ENCODE results near the gene LMX1B.

LMX1B gene

DNA sequence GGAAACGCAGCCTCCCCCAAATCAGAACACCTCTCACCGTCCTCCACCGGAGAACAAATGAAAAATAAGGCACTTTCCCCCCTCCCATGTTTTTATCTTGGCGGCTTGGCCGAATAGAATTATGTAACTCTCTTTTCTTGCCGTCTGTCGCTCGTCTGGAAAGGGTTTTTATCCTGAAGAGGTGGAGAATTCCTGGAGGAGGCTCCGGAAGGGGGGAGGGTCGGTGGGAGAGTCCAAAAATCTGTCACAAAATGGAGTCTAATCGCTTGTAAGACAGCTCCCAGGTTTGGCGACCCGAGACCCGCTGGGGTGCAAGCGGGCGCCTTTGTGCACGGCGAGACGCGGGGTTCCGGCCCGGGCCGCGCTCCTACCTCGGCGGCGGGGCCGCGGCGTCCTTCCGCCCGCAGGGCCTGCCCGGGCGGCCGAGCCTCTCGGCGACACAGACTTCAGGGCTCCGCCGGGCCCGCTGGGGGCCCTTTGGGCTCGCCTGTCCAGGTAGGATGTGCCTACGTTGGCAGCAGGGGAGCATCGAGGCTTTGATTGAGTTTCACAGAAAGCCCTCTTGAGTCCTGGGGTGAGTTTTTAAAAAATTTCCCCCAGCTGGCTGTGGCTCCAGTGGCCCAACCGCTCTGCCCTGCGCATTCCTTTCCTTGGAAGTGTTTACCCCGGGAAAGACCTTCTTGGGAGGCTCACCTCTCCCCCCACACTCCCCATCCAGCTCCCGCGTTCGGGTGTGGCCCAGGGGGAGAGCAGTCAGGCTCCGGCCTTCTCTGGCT is 5.0 kb downstream of the LMX1B start:
- no peaks in the 10 kb centered on the region for H3K36me3 ChIP-seq (ENCODE audit: control insufficient read depth in 2 of 2, insufficient read depth in 2 of 2, low read length in 2 of 2)
- no peak overlapping the region for H3K9ac ChIP-seq (ENCODE audit: low read length in 2 of 2)
- no peaks in the 10 kb centered on the region for H3K9me3 ChIP-seq (ENCODE audit: control insufficient read depth in 2 of 2, low read length in 2 of 2)
- H3K27ac ChIP-seq (ENCODE audit: low read length), result no peak overlapping the region
- peaks cover 78 to 92% of the 10 kb centered on the region in 2 donors for H3K27me3 ChIP-seq (ENCODE audit: control insufficient read depth in 1 of 2, insufficient read depth in 2 of 2, low read length in 2 of 2)
- peaks cover 9% of the 10 kb centered on the region for H3K4me1 ChIP-seq (ENCODE audit: control insufficient read depth, insufficient read depth, low read length)
- H3K4me3 ChIP-seq (ENCODE audit: low read length in 2 of 2), result no peak overlapping the region

DNA sequence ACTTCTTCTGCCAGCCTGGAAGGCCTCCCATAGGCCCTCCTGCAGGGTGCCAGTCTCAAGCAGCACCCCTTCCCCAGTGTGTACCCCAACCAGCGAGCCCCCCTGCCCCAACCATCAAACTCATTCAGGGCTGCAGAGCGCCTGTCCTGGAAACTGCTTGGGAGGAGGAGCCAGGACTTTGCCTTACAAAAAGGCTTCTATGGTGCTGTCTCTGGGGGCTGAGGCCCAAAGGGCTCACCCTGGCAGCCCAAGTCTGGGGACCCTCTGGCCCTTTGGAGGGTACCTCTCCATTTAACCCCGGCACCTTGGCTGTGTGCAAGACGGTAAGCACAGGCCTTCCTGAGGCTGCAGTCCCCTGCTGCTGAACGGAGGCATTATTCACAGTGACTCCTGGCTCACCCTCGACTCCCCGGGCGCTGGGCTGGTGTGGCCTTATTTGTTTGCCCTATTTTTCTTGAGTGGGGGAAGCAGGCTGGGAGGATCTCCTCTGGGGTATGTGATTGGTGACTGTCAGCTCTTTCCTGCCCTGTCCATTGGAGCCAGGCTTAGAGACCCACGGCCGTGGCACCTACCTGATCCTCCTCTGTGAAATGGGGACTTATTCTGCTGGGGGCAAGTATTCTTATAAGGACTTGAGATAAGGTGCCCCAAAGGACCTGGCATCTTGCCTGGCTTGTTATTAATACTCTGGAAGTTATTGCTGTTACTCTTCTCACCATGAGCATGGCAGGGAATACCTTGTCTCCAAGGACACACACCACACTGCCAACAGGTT is 5.8 kb downstream of the LMX1B start:
- Histone ChIP-seq H3K4me3 (ENCODE audit: low read length in 2 of 2) (no peak overlapping the region), H3K27me3 (ENCODE audit: control insufficient read depth in 1 of 2, insufficient read depth in 2 of 2, low read length in 2 of 2) (peaks cover 83 to 97% of the 10 kb centered on the region in 2 donors), H3K4me1 (ENCODE audit: control insufficient read depth, insufficient read depth, low read length) (peaks cover 8% of the 10 kb centered on the region), H3K9ac (ENCODE audit: low read length in 2 of 2) (no peak overlapping the region), H3K36me3 (ENCODE audit: control insufficient read depth in 2 of 2, insufficient read depth in 2 of 2, low read length in 2 of 2) (no peaks in the 10 kb centered on the region), H3K9me3 (ENCODE audit: control insufficient read depth in 2 of 2, low read length in 2 of 2) (no peaks in the 10 kb centered on the region), H3K27ac (ENCODE audit: low read length) (no peak overlapping the region)

DNA sequence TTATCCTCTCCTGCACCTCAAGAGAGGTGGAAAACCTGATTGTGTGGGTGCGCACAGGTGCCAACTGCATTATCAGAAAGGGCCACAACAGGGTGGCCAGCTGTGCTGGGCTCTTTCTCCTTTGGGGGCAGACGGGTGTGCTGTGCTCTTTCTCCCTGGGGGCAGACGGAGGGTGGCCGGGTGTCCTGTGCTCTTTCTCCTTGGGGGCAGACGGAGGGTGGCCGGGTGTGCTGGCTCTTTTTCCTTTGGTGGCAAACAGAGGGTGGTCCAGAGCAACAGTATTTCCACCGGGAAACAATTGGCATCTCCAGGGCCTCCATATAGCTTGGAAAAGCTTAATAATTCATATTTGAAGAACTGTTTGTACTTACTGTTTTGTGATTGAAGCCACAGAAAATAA is 6.8 kb downstream of the LMX1B start:
- no peaks in the 10 kb centered on the region for H3K36me3 ChIP-seq (ENCODE audit: control insufficient read depth in 2 of 2, insufficient read depth in 2 of 2, low read length in 2 of 2)
- H3K27me3 ChIP-seq (ENCODE audit: control insufficient read depth in 1 of 2, insufficient read depth in 2 of 2, low read length in 2 of 2), result peaks cover 86 to 97% of the 10 kb centered on the region in 2 donors
- H3K27ac ChIP-seq (ENCODE audit: low read length), result no peak overlapping the region
- H3K9ac ChIP-seq (ENCODE audit: low read length in 2 of 2), result no peak overlapping the region
- H3K4me3 ChIP-seq (ENCODE audit: low read length in 2 of 2), result no peak overlapping the region
- peaks cover 10% of the 10 kb centered on the region for H3K4me1 ChIP-seq (ENCODE audit: control insufficient read depth, insufficient read depth, low read length)
- no peaks in the 10 kb centered on the region for H3K9me3 ChIP-seq (ENCODE audit: control insufficient read depth in 2 of 2, low read length in 2 of 2)

DNA sequence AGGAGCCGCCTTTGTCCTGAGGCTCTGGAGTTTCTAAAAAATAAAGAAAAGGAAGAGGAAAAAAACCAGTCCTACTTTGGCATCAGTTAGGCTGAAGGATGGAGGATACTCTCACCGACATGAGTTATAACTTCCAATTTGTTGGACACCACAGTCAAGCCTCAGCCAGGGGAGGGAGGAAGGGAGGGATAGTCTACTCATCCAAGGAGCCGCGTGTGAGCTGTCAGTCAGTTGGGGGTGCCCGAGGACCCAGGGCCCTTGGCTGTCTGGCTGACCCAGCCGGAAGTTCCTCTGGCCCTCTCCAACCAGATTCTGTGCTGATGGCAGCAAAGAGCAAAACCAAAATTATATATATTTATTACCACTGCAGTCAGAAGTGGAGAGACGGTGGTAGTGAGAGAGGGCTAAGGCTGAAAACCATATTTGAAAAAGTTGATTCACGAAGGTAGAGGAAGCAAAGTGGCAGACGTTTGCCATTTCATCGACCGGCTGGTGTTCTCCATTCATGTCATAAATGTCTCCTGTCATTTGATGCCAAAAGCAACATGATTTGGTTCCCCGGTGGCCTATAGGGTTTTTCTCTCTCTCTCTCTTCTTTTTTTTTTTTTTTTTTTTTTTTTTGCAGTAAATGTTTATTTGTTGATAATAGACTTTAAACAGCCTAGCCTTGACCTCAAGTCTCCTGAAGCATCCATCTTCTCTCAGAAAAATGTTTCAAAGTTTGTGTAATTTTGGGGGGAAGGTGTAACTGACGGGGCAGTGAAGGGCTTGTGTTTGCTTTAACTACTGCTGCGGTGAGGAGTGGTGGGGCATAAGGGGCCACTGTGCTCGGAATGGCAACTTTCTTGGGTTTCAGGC is 7.6 kb downstream of the LMX1B start:
- peaks cover 17% of the 10 kb centered on the region for H3K4me1 ChIP-seq (ENCODE audit: control insufficient read depth, insufficient read depth, low read length)
- H3K9ac ChIP-seq (ENCODE audit: low read length in 2 of 2), result no peak overlapping the region
- H3K27ac ChIP-seq (ENCODE audit: low read length), result no peak overlapping the region
- H3K27me3 ChIP-seq (ENCODE audit: control insufficient read depth in 1 of 2, insufficient read depth in 2 of 2, low read length in 2 of 2), result peaks cover 88 to 97% of the 10 kb centered on the region in 2 donors
- no peaks in the 10 kb centered on the region for H3K36me3 ChIP-seq (ENCODE audit: control insufficient read depth in 2 of 2, insufficient read depth in 2 of 2, low read length in 2 of 2)
- no peak overlapping the region for H3K4me3 ChIP-seq (ENCODE audit: low read length in 2 of 2)
- H3K9me3 ChIP-seq (ENCODE audit: control insufficient read depth in 2 of 2, low read length in 2 of 2), result no peaks in the 10 kb centered on the region

DNA sequence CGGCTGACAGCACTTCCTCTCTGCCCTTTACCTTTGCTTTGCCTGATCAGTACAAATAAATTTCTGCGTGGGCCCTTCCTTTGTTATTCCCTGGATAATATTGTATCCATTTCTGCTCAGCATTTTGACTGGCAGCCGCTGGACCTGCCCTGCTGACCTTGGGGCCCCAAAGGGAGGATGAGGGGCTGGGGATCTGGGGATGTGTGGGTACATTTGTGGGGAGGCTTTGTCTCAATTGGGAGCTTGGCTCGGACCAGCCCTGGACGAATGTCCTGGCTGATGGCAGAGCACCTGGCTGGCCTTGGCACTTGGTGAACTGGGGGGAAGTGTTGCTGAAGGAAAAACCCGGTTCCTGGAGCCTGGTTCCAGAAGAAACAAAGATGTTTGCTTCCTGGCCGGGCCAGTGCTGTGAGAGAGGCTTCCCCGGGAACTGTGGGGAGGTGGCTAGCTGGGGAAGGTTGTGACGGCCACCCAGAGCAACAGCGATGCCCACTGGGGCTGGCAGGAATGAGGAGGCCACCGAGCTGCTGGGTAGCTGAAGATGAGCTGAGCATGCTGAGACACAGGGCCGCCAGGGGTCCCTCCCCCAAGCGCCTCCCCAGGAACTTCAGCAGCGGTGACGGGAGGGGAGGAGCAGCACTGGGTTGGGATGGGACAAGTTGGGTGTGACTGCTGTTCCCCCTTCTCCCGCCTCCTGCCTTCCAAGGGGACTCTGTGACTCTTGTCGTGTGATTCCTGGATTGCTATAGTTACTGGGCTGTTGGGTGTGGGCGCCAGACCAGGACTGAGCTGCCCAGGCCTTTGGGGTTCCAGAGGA is 8.4 kb downstream of the LMX1B start:
- Histone ChIP-seq H3K9me3 (ENCODE audit: control insufficient read depth in 2 of 2, low read length in 2 of 2) (no peaks in the 10 kb centered on the region), H3K4me1 (ENCODE audit: control insufficient read depth, insufficient read depth, low read length) (peaks cover 19% of the 10 kb centered on the region), H3K9ac (ENCODE audit: low read length in 2 of 2) (no peak overlapping the region), H3K4me3 (ENCODE audit: low read length in 2 of 2) (no peak overlapping the region), H3K27me3 (ENCODE audit: control insufficient read depth in 1 of 2, insufficient read depth in 2 of 2, low read length in 2 of 2) (peaks cover 87 to 97% of the 10 kb centered on the region in 2 donors), H3K36me3 (ENCODE audit: control insufficient read depth in 2 of 2, insufficient read depth in 2 of 2, low read length in 2 of 2) (no peaks in the 10 kb centered on the region), H3K27ac (ENCODE audit: low read length) (no peak overlapping the region)

DNA sequence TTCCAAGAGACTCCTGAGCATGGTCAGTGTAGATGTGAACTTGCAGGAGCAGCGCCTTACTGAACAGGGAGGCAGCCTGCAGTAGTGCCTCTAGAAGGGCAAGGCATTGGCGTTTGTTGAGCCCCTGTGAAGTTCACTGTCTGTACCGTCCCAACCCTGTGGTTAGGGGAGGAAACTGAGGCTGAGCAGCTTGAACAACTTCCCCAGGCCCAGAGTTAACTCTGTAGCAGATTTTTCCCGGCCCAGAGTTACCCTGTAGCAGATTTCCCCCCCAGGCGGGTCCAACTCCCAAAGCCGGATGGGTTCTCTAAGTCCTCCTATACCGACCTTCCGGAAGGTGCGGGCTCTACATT is 9.6 kb downstream of the LMX1B start:
- Histone ChIP-seq H3K27ac (ENCODE audit: low read length) (no peak overlapping the region), H3K36me3 (ENCODE audit: control insufficient read depth in 2 of 2, insufficient read depth in 2 of 2, low read length in 2 of 2) (no peaks in the 10 kb centered on the region), H3K9me3 (ENCODE audit: control insufficient read depth in 2 of 2, low read length in 2 of 2) (no peaks in the 10 kb centered on the region), H3K4me1 (ENCODE audit: control insufficient read depth, insufficient read depth, low read length) (peaks cover 19% of the 10 kb centered on the region), H3K27me3 (ENCODE audit: control insufficient read depth in 1 of 2, insufficient read depth in 2 of 2, low read length in 2 of 2) (peaks cover 89 to 97% of the 10 kb centered on the region in 2 donors), H3K4me3 (ENCODE audit: low read length in 2 of 2) (no peak overlapping the region), H3K9ac (ENCODE audit: low read length in 2 of 2) (no peak overlapping the region)

DNA sequence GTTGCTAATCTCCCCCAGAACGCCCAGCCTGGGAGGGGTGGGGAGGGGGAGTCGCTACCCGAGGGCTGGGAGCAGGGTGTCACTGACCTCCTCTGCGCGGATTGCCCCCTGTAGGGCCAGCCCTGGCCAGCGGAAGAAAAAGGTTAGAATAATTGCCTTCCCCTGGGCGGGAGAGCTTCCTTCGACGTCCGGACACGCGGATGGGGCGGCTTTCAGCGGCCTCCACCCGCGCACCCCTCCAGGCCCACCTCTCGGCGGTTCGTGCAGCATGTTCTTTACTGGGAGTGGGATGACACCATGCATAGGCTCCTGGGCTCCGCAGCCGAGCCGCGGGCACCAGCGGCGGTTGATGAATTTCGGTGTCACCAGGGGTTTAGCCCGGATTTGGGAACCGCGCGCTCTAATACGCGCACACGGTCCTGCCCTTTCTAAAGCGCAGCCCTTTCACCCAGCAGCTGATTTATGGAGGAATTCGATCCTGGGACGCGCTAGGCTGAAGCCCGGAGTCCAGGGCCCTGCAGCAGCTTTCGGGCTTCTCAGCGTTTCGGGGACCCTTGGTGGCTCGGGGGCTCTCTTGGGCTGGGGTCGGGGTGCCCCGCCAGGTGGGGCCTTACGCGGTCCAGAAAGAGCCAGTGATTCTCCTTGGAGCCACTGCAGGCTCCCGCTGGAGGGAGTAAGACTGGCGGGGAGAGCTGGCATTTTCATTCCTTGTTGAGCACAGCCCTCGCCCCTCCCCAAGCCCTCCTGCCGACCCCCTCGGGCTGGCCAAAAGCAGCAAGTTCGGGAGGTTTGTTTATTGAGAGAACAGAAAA is 10.1 kb downstream of the LMX1B start:
- Histone ChIP-seq H3K27ac (ENCODE audit: low read length) (no peak overlapping the region), H3K9ac (ENCODE audit: low read length in 2 of 2) (no peak overlapping the region), H3K9me3 (ENCODE audit: control insufficient read depth in 2 of 2, low read length in 2 of 2) (no peaks in the 10 kb centered on the region), H3K27me3 (ENCODE audit: control insufficient read depth in 1 of 2, insufficient read depth in 2 of 2, low read length in 2 of 2) (peaks cover 89 to 95% of the 10 kb centered on the region in 2 donors), H3K4me3 (ENCODE audit: low read length in 2 of 2) (no peak overlapping the region), H3K4me1 (ENCODE audit: control insufficient read depth, insufficient read depth, low read length) (peaks cover 19% of the 10 kb centered on the region), H3K36me3 (ENCODE audit: control insufficient read depth in 2 of 2, insufficient read depth in 2 of 2, low read length in 2 of 2) (no peaks in the 10 kb centered on the region)

DNA sequence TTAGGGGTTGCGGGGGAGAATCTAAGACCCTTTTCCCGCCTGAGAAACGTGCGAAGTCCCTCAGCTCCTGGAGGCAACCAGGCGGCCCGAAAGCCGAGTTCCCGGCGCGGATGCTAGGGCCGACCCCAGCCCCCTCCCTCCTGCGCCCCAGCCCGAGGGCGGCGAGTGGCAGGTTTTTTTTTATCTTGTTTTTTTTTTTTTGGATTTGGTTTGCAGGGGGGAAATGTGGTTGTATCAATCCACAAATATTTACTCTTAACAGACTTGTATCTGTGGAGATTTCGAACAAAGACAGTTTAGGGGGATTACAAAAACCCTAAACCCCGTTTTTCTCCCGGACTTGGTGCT is 10.7 kb downstream of the LMX1B start:
- peaks cover 89 to 95% of the 10 kb centered on the region in 2 donors for H3K27me3 ChIP-seq (ENCODE audit: control insufficient read depth in 1 of 2, insufficient read depth in 2 of 2, low read length in 2 of 2)

DNA sequence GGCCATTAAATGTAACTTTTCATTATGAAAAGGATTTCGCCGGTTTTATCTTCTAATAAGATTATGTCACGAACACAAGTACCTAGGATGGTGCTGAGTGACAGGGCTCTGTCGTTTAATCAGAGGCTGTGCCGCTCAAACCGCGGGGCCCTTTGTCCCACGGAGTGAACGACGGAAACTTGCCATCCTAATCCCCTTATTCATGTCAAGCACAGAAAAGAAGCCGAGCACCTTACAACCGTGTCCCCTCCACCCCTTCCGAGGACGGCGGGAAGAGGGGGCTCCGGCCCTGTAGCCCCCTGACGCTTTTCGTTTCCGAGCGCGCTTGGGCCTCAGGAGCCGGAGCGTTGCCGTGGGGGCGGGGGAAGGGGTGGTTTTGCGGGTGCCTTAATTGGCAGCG is 11.2 kb downstream of the LMX1B start:
- no peaks in the 10 kb centered on the region for H3K36me3 ChIP-seq (ENCODE audit: control insufficient read depth in 2 of 2, insufficient read depth in 2 of 2, low read length in 2 of 2)
- peaks cover 87 to 93% of the 10 kb centered on the region in 2 donors for H3K27me3 ChIP-seq (ENCODE audit: control insufficient read depth in 1 of 2, insufficient read depth in 2 of 2, low read length in 2 of 2)
- H3K27ac ChIP-seq (ENCODE audit: low read length), result no peak overlapping the region
- H3K4me3 ChIP-seq (ENCODE audit: low read length in 2 of 2), result no peak overlapping the region
- H3K4me1 ChIP-seq (ENCODE audit: control insufficient read depth, insufficient read depth, low read length), result peaks cover 19% of the 10 kb centered on the region
- H3K9ac ChIP-seq (ENCODE audit: low read length in 2 of 2), result no peak overlapping the region
- no peaks in the 10 kb centered on the region for H3K9me3 ChIP-seq (ENCODE audit: control insufficient read depth in 2 of 2, low read length in 2 of 2)

More for the DNA sequence above, 10.7 kb downstream of the LMX1B start:
- H3K36me3 ChIP-seq (ENCODE audit: control insufficient read depth in 2 of 2, insufficient read depth in 2 of 2, low read length in 2 of 2), result no peaks in the 10 kb centered on the region
- peaks cover 19% of the 10 kb centered on the region for H3K4me1 ChIP-seq (ENCODE audit: control insufficient read depth, insufficient read depth, low read length)
- H3K9me3 ChIP-seq (ENCODE audit: control insufficient read depth in 2 of 2, low read length in 2 of 2), result no peaks in the 10 kb centered on the region
- H3K9ac ChIP-seq (ENCODE audit: low read length in 2 of 2), result no peak overlapping the region
- no peak overlapping the region for H3K4me3 ChIP-seq (ENCODE audit: low read length in 2 of 2)
- H3K27ac ChIP-seq (ENCODE audit: low read length), result no peak overlapping the region
